Sigmoid colon (tissue), 7 donors: ENCODE measurements around the gene TPO. TPM values are rescaled to one million over a fixed set of nuclear protein-coding genes. Genes with fewer than 3 reads are reported as not detected.
"Not testable (repeated sequence)": the region's sequence is repeated elsewhere in the genome, so short reads cannot be mapped to it uniquely, and the experiment has no call there.

Experiments
- DNase-seq: peaks from one replicate; pipeline ENCODE4 v3.0.0-alpha.2; 2019
- H3K27ac ChIP-seq, 4 donors: fragments of 200-600 bp; sonication (generic); one replicate each; pipeline ENCODE4 v1.5.1; 2016 to 2019; ENCODE audit warnings: mild to moderate bottlenecking in 1 of 4
- H3K27me3 ChIP-seq, 3 donors: fragments of 200-600 bp; sonication (generic); one replicate each; pipeline ENCODE4 v1.5.1; 2019; ENCODE audit warnings: mild to moderate bottlenecking in 1 of 3
- H3K36me3 ChIP-seq, 4 donors: fragments of 200-600 bp; sonication (generic); one replicate each; pipeline ENCODE4 v1.5.1; 2016 to 2019
- H3K4me1 ChIP-seq, 4 donors: fragments of 200-600 bp; sonication (generic); one replicate each; pipeline ENCODE4 v1.5.1; 2017 to 2019
- H3K4me3 ChIP-seq, 4 donors: fragments of 200-600 bp; sonication (generic); one replicate each; pipeline ENCODE4 v1.5.1; 2017 to 2019; ENCODE audit warnings: mild to moderate bottlenecking in 2 of 4, moderate library complexity in 1 of 4
- H3K9me3 ChIP-seq, 4 donors: fragments of 200-600 bp in 3 of 4; sonication (generic) in 3 of 4; one replicate each; pipeline versions ENCODE4 v1.5.1 to v1.6.1; 2013 to 2019
- CTCF ChIP-seq, 4 experiments: fragments of 450-650 bp in 3 of 4; fragments of 200-600 bp in 1 of 4; IDR thresholded peaks; one replicate each; pipeline ENCODE4 v1.5.1; 2016 to 2019; ENCODE audit warnings: antibody characterized with exemption in 4 of 4, mild to moderate bottlenecking in 3 of 4, moderate library complexity in 2 of 4
- EP300 ChIP-seq, 4 donors: sonication (generic); formaldehyde crosslinking; IDR thresholded peaks; one replicate each; pipeline ENCODE4 v1.6.1; 2017; ENCODE audit warnings: antibody characterized with exemption in 4 of 4
- POLR2A ChIP-seq, 2 donors: fragments of 450-650 bp; IDR thresholded peaks; one replicate each; pipeline ENCODE4 v1.6.1; 2016; ENCODE audit warnings: antibody characterized with exemption in 2 of 2, mild to moderate bottlenecking in 2 of 2, moderate library complexity in 2 of 2
- POLR2AphosphoS5 ChIP-seq, 4 donors: sonication (generic); formaldehyde crosslinking; IDR thresholded peaks; one replicate each; pipeline ENCODE4 v1.6.1; 2017; ENCODE audit warnings: antibody characterized with exemption in 4 of 4
- WGBS, 2 donors: extraction: QIAGEN DNeasy Blood & Tissue Kit; methylation state at CpG; one replicate each; pipeline ENCODE4 v1.1.7; 2013; 5-methylcytosine and 5-hydroxymethylcytosine counted together
- intact Hi-C: fragments of 100-400 bp; cut with DNase I; formaldehyde crosslinking; loops from one replicate; pipeline ENCODE4 v1.15.1; 2023
- polyA plus RNA-seq, 3 donors: library from polyadenylated mRNA; stranded (reverse); fragments of 200-250 nt; gene quantifications; one replicate each; pipeline ENCODE4 v1.2.3, GENCODE V29; 2013
- total RNA-seq, 4 donors: library from RNA; depleted of rRNA; stranded (reverse); fragments of >200 nt; gene quantifications; one replicate each; pipeline ENCODE4 v1.1.0, GENCODE V29; 2016
- donor health status: healthy with polysubstance abuse.
- donor health status: Bipolar disorder and iron deficiency.
- donor health status: healthy.

TPO gene
- total and polyA plus RNA-seq, 7 donors: 0.60 to 18.8 (median 3.5) TPM

- no peak for TF ChIP-seq EP300 (IDR thresholded peaks at IDR 0.05)
- Histone ChIP-seq H3K4me1 (no peaks in the 10 kb centered on the region), H3K4me3 (no peak overlapping the region), H3K27me3 (peaks cover 0 to 5% (median 0%) of the 10 kb centered on the region in 3 donors), H3K36me3 (no peaks in the 10 kb centered on the region), H3K9me3 (no peaks in the 10 kb centered on the region), H3K27ac (no peak overlapping the region)
- WGBS, 2 donors: 92% methylated on average over 6 of the region's 6 CpGs
- intact Hi-C loops: no loop called here
- DNase-seq: peak; percentile 18
Observed at GRCh38 chr2:1488851-1489250, 75.6 kb downstream of the TPO start.

GRCh38 chr2:1489486-1489885 lies 76.2 kb downstream of the TPO start:
- H3K27me3 ChIP-seq: peaks cover 0 to 5% (median 0%) of the 10 kb centered on the region in 3 donors
- no peaks in the 10 kb centered on the region for H3K9me3 ChIP-seq
- H3K4me1 ChIP-seq: no peaks in the 10 kb centered on the region
- H3K27ac ChIP-seq: no peak overlapping the region
- no peak overlapping the region for H3K4me3 ChIP-seq
- TF ChIP-seq POLR2A (IDR thresholded peaks at IDR 0.05) (no peak), EP300 (IDR thresholded peaks at IDR 0.05) (no peak), POLR2AphosphoS5 (IDR thresholded peaks at IDR 0.05) (no peak), CTCF (IDR thresholded peaks at IDR 0.05) (no peak)
- no peaks in the 10 kb centered on the region for H3K36me3 ChIP-seq
- peak; percentile 13 for DNase-seq
- intact Hi-C loops: no loop called here
- 93% methylated on average over 9 of the region's 9 CpGs for WGBS, 2 donors

- H3K4me3 ChIP-seq, intact Hi-C loops, H3K9me3 ChIP-seq, H3K36me3 ChIP-seq, H3K27me3 ChIP-seq, H3K4me1 ChIP-seq, H3K27ac ChIP-seq: not testable (repeated sequence)
- WGBS, 2 donors: 90 to 95% methylated on average over 16 of the region's 16 CpGs
- DNase-seq: peak; percentile 57
Observed at GRCh38 chr2:1490381-1490780, 77.1 kb downstream of the TPO start.

- Histone ChIP-seq H3K4me1 (no peaks in the 10 kb centered on the region), H3K4me3 (no peak overlapping the region), H3K27ac (no peak overlapping the region), H3K27me3 (peaks cover 0 to 5% (median 0%) of the 10 kb centered on the region in 3 donors), H3K36me3 (no peaks in the 10 kb centered on the region), H3K9me3 (no peaks in the 10 kb centered on the region)
- TF ChIP-seq POLR2A (IDR thresholded peaks at IDR 0.05) (no peak), EP300 (IDR thresholded peaks at IDR 0.05) (no peak), POLR2AphosphoS5 (IDR thresholded peaks at IDR 0.05) (no peak), CTCF (IDR thresholded peaks at IDR 0.05) (no peak)
- intact Hi-C loops: no loop called here
- peak; percentile 39 for DNase-seq
- 83 to 87% methylated on average over 8 of the region's 8 CpGs for WGBS, 2 donors
Observed at GRCh38 chr2:1491751-1492150, 78.5 kb downstream of the TPO start.

- H3K27ac ChIP-seq: peak overlapping the region in 1 of 4 donors; percentile 20
- WGBS, 2 donors: 93 to 96% methylated on average over 9 of the region's 9 CpGs
Observed at GRCh38 chr2:1492231-1492630, 79.0 kb downstream of the TPO start.

GRCh38 chr2:1492711-1493430 lies 79.6 kb downstream of the TPO start:
- Histone ChIP-seq H3K36me3 (no peaks in the 10 kb centered on the region), H3K4me3 (no peak overlapping the region), H3K27ac (peak overlapping the region in 1 of 4 donors; percentile 20), H3K4me1 (no peaks in the 10 kb centered on the region), H3K27me3 (peaks cover 0 to 4% (median 0%) of the 10 kb centered on the region in 3 donors), H3K9me3 (no peaks in the 10 kb centered on the region)
- peak; percentile 43 for DNase-seq
- WGBS, 2 donors: 73 to 79% methylated on average over 15 of the region's 15 CpGs
- intact Hi-C loops: no loop called here
- TF ChIP-seq POLR2AphosphoS5 (IDR thresholded peaks at IDR 0.05) (no peak), CTCF (IDR thresholded peaks at IDR 0.05) (no peak), POLR2A (IDR thresholded peaks at IDR 0.05) (no peak), EP300 (IDR thresholded peaks at IDR 0.05) (no peak)

More at GRCh38 chr2:1492231-1492630, 79.0 kb downstream of the TPO start:
- H3K4me3 ChIP-seq, intact Hi-C loops, H3K36me3 ChIP-seq, H3K9me3 ChIP-seq, H3K27me3 ChIP-seq, H3K4me1 ChIP-seq: not testable (repeated sequence)
- peak; percentile 18 for DNase-seq
